GM19452 (cell line): ENCODE data around the gene CLN5.
A peak's percentile ranks its signal among the peaks of the same experiment; 100 is the strongest.
"Not testable (repeated sequence)": the region's sequence is repeated elsewhere in the genome, so short reads cannot be mapped to it uniquely, and the experiment has no call there.

Experiments used
- ATAC-seq: cut with Tn5 transposase; IDR thresholded peaks from one replicate; pipeline ENCODE4 v1.9.1; 2021; ENCODE audit not compliant: unreplicated experiment

The CLN5 gene

GRCh38 chr13:76991796-76992547, at the start of gene CLN5:
Gene CLN5 (plus strand): TSS chr13:76992081. CDS start chr13:76992099, 18 bp downstream.
- ATAC-seq = peak; percentile 93

GRCh38 chr13:76942363-76942762, 49.5 kb upstream of the CLN5 start:
- ATAC-seq = peak; percentile 67

- ATAC-seq = no peak
Measured at GRCh38 chr13:76943646-76944045, 48.2 kb upstream of the CLN5 start.

GRCh38 chr13:76944456-76944855, 47.4 kb upstream of the CLN5 start:
- ATAC-seq = no peak

- no peak for ATAC-seq
Measured at GRCh38 chr13:76948149-76948548, 43.7 kb upstream of the CLN5 start, which contains the start of gene ACOD1. Gene ACOD1 (plus strand): TSS chr13:76948511. CDS start chr13:76948559, 48 bp downstream.

- no peak for ATAC-seq
Measured at GRCh38 chr13:76950101-76950500, 41.8 kb upstream of the CLN5 start.

GRCh38 chr13:76953968-76954367, 37.9 kb upstream of the CLN5 start:
- no peak for ATAC-seq

- ATAC-seq = no peak
Measured at GRCh38 chr13:76954538-76954937, 37.3 kb upstream of the CLN5 start.

- no peak for ATAC-seq
Measured at GRCh38 chr13:76955193-76955592, 36.7 kb upstream of the CLN5 start.

- no peak for ATAC-seq
Measured at GRCh38 chr13:76955661-76956060, 36.2 kb upstream of the CLN5 start.

GRCh38 chr13:76958841-76959432, 32.9 kb upstream of the CLN5 start:
- no peak for ATAC-seq

- ATAC-seq = not testable (repeated sequence)
Measured at GRCh38 chr13:76959734-76960133, 32.1 kb upstream of the CLN5 start.

- ATAC-seq = no peak
Measured at GRCh38 chr13:76965759-76966421, 26.0 kb upstream of the CLN5 start.

- no peak for ATAC-seq
Measured at GRCh38 chr13:76967031-76967430, 24.9 kb upstream of the CLN5 start.

- ATAC-seq = no peak
Measured at GRCh38 chr13:76968041-76968440, 23.8 kb upstream of the CLN5 start.

- ATAC-seq = no peak
Measured at GRCh38 chr13:76969488-76970365, 22.2 kb upstream of the CLN5 start.

GRCh38 chr13:76971215-76971614, 20.7 kb upstream of the CLN5 start:
- no peak for ATAC-seq

- no peak for ATAC-seq
Measured at GRCh38 chr13:76971851-76972829, 19.7 kb upstream of the CLN5 start.

GRCh38 chr13:76973920-76974617, 17.8 kb upstream of the CLN5 start:
- ATAC-seq = no peak
